IPS-NIHi11 (cell line): ENCODE measurements around the gene ENPP7.

ENCODE experiments used
- DNase-seq: peaks from one replicate; pipeline ENCODE4 v3.0.0; 2012; ENCODE audit warnings: mixed read lengths, low spot score

The ENPP7 gene

GRCh38 chr17:79778504-79779083 is 47.9 kb downstream of the ENPP7 start:
- peak; percentile 74 for DNase-seq

GRCh38 chr17:79779084-79779529 is 48.4 kb downstream of the ENPP7 start:
- DNase-seq, result no peak

- DNase-seq, result no peak
Observed at GRCh38 chr17:79779661-79780365, 49.1 kb downstream of the ENPP7 start.

- no peak for DNase-seq
Observed at GRCh38 chr17:79781012-79781650, 50.4 kb downstream of the ENPP7 start.

- no peak for DNase-seq
Observed at GRCh38 chr17:79781736-79782575, 51.2 kb downstream of the ENPP7 start.

GRCh38 chr17:79783891-79784290 is 53.1 kb downstream of the ENPP7 start:
- no peak for DNase-seq

- no peak for DNase-seq
Observed at GRCh38 chr17:79784353-79785016, 53.7 kb downstream of the ENPP7 start.

- no peak for DNase-seq
Observed at GRCh38 chr17:79785017-79785899, 54.5 kb downstream of the ENPP7 start.

- DNase-seq, result no peak
Observed at GRCh38 chr17:79785900-79786810, 55.4 kb downstream of the ENPP7 start.

GRCh38 chr17:79786930-79787643 is 56.3 kb downstream of the ENPP7 start:
- no peak for DNase-seq

GRCh38 chr17:79788455-79788854 is 57.7 kb downstream of the ENPP7 start:
- no peak for DNase-seq

- peak; percentile 80 for DNase-seq
Observed at GRCh38 chr17:79788989-79789942, 58.5 kb downstream of the ENPP7 start.

- peak; percentile 88 for DNase-seq
Observed at GRCh38 chr17:79789943-79790804, 59.4 kb downstream of the ENPP7 start.

GRCh38 chr17:79790805-79791734 is 60.3 kb downstream of the ENPP7 start:
- no peak for DNase-seq

GRCh38 chr17:79791735-79792161 is 61.0 kb downstream of the ENPP7 start:
- no peak for DNase-seq
